ENCODE results near the gene BATF3.
A peak's percentile ranks its signal among the peaks of the same experiment; 100 is the strongest.
"Not testable (repeated sequence)": the region's sequence is repeated elsewhere in the genome, so short reads cannot be mapped to it uniquely, and the experiment has no call there.

Gene BATF3, protein sequence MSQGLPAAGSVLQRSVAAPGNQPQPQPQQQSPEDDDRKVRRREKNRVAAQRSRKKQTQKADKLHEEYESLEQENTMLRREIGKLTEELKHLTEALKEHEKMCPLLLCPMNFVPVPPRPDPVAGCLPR

DNA sequence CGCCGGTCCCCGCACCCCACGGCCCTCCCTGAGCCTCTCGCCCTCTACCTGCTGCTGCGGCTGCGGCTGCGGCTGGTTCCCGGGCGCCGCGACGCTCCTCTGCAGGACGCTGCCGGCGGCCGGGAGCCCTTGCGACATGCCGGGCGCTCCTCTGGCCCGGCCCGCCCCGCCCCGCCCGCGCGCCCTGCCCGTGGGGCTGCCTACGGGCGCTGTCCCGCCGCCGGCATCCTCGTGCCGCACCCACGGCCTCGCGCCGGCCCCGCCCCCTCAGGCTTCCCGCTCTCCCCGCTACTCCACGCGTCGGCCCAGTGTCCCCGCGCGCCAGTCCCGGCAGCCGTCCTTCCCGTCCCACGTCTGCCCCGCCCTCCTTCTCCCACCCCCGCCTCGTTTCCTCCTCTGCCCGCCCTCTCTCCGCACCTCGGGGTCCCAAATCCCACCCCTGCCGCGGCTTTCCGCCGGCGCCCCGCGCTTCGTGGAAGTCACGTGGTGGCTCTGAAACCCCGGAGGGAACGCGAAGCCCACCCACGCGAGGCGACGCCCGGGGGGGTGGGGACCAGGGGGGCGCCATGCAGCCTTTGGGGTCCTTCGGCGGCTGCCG is at the start of gene BATF3:
BATF3 (minus strand) TSS at position 216 of the 598 bp plus-strand sequence; CDS start at position 138, 78 bp downstream.
- no peak for DNase-seq

DNA sequence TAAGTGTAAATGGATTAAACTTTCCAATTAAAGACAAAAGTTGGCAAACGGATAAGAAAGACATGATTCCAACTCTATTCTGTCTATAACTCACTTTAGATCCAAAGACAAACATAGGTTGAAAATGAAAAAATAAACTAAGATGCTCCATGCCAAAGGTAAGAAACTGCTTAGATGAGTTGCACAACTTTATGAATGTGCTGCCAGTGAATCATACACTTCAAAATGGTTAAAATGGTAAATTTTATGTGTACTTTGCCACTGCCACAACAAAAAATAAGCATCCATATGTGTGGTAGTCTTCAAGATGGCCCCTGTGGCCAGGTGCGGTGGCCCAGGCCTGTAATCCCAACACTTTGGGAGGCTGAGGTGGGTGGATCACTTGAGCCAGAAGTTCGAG is 46.9 kb upstream of the BATF3 start:
- DNase-seq: no peak

DNA sequence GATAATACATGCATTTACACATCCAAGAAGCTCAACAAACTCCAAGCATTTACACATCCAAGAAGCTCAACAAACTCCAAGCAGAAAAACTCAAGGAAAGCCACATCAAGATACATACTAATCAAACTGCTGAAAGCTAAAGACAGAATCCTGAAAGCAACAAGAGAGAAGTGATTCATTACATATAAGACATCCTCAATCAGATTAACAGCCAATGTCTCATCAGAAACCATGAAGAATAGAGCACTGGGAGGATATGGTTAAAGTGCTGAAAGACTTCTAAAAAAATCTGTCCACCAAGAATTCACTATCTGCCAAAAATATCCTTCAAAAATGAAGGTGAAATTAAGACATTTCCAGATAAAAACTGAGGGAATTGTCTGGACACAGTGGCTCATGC is 45.7 kb upstream of the BATF3 start:
- DNase-seq: no peak

DNA sequence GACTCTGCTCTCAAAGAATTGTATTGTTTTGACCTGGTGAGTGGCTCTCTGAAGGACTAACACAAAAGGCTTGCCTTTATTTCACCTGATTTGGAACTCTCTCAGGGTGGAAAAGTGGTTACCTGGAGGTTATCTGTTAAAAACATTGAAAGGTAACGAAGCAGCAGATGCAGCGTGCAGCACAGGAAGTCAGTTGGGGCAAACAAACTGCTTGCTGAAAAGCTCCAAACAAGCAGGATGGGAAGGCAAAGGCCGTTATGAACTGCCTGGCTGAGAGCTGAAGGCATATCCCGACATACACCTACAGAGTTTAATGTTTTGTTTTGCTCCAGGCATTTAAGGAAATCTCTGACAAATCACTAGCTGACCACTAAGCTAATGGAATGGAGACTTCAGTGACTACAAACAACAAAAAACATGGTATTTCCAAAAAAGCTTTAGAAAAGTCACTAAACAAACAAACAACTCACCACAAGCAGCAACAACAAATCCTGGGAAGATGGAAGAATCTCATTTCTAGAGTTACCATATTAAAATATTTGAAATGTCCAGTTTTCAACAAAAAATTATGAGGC is 44.3 kb upstream of the BATF3 start:
- no peak for DNase-seq

DNA sequence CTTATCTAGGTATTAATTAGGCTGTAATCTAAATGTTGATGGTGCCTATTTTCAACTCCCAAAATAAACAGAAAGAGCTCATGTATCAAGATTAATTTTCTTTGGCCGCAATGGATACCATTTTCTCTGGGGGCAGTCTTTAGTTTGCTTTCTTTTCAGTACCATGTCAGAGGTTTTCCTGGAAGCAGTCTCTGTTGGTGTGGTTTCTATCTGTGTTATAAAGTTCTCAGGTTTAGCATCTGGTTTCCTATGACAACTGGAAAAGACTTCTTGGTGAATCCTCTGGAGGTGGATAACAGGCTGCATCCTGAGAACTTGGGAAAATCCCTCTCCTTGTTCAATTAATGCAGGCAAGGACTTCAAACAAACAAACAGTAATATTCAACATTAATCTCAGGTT is 38.7 kb upstream of the BATF3 start:
- DNase-seq: no peak

DNA sequence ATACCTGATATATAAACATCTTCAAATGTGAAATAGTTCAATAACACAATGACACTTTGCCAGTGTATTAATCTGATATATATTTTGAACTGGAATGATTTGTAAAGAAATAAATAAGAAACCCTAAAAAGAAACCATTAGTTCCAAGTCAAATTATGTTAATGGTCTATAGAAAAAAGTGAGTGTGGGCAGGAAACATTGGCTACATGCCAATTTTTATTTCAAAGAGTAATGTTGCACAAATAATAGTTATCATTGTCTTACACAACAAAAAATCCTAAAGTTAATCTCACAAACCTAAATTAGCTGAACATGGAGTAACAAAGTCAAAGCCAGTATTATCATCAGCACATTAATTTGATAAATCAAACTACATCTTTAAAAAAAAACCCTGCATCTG is 37.9 kb upstream of the BATF3 start:
- DNase-seq: no peak

DNA sequence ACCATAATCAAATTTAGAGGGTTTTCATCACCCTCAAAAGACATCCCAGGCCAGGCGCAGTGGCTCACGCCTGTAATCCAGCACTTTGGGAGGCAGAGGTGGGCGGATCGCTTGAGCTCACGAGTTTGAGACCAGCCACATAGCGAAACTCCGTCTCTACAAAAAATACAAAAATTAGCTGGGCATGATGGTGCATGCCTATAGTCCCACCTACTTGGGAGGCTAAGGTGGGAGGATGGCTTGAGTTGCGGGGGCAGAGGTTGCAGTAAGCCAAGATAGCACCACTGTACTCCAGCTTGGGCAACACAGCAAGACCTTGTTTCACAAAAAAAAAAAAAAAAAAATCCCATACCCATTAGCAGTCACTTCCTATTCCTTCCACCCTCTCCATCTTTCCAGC is 33.5 kb upstream of the BATF3 start:
- DNase-seq: no peak

DNA sequence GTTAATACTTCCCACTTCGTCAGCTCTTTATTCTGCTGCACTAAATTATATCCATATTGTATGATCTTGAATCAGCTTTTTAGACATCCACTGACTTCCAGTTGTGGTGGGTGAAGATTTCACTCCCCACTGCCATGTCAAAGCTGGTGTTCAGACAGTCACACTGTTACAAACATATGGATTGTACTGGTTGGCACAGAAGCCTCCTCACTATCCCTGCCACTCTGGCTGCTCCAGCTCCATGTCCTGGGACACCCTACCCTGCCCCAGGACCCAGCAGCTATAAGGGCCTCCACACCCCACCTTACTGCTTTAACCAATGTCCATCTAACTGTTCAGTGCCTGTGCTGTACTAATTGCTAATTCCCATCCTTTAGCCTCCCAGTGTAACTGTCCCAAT is 32.0 kb upstream of the BATF3 start:
- no peak for DNase-seq

DNA sequence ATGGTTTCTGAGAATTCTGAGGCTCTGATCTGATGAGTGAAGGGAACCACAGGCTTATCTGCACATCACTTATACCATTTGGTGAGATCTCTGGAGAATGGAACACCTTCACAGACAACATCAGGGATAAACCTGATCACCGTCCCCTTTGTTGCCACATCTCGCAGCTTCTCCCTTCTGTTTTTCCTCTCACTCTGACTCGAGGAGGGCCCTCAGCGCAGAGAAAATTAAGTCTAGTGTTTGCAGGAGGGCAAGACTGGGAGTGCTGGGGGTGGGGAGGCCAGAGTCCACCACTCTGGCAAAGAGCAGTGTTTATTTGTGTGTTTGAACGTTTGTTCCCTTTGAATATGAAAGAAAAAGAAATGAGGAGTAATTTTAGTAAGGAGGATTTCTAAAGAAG is 29.0 kb upstream of the BATF3 start:
- no peak for DNase-seq

DNA sequence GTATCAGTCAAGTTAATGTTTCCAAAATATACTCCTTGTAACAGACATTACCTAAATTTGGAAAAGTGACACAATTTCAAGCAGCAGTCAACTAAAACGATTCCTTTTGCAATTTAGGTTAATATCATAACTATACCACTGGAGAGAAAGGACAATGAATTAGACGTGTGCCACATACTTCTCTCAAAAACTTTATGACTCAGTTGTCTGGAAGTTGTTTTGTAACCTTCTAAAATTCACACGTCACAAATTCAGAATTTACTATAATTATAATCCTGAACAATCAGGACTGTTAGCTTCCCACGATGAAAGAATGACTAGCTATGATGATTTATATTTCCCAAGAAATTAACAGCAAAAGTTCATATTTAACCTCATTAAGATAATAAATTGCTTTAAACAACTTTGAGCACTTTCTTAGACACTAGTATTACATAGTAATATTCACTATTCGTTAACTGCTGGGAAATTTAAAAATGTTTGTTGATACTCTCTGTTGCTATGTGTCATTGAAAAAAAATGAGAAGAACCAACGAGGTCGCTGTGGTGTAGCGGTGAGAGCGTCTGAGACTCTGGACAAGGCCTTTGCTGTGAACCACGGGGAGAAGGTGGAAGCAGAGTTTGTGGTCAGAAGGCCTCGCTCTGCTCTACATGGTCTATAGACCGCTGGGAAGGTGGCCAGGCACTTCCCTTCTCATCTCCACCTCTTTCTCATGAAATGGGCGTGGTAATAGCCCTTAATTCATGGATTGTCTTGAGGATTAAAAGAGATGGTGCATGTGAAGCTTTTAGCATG is 27.9 kb upstream of the BATF3 start:
- no peak for DNase-seq

DNA sequence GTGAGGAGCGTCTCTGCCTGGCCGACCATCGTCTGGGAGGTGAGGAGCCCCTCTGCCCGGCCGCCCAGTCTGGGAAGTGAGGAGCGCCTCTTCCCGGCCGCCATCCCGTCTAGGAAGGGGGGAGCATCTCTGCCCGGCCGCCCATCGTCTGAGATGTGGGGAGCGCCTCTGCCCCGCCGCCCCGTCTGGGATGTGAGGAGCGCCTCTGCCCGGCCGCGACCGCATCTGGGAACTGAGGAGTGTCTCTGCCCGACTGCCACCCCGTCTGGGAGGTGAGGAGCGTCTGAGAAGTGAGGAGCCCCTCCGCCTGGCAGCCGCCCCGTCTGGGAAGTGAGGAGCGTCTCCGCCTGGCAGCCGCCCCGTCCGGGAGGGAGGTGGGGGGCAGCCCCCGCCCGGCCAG is 25.0 kb upstream of the BATF3 start:
- not testable (repeated sequence) for DNase-seq

DNA sequence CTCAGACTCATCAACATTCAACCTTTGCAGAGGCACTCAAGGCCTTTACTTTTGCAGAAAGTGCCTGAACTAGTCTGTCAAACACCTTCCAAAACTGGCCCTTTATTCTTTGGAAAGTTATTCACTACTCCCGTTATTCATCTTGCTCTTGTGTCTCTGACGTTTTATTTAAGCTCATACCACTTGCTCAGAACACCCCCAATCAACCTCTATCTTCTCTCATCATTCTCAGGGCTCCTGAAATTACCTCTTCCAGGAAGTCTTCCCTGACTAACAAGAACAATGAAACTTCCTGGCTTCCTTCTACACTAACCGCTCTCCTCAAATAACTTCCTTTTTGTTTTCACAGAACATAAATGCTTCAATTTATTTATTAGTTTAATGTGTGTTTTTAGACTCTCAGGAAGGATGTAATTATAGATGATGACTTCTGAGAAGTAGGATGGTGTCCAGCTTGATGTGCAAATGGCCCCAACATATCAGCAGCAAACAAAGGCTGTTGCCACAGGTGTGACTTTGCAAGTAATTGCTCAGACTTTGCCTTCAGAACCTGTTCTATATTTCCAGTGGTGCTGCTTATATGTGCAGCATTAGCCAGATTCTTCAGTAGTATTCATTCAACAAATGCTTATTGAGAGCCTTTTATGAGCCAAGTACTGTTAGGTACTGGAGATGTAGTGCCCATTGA is 22.8 kb upstream of the BATF3 start:
- peak; percentile 12 for DNase-seq

DNA sequence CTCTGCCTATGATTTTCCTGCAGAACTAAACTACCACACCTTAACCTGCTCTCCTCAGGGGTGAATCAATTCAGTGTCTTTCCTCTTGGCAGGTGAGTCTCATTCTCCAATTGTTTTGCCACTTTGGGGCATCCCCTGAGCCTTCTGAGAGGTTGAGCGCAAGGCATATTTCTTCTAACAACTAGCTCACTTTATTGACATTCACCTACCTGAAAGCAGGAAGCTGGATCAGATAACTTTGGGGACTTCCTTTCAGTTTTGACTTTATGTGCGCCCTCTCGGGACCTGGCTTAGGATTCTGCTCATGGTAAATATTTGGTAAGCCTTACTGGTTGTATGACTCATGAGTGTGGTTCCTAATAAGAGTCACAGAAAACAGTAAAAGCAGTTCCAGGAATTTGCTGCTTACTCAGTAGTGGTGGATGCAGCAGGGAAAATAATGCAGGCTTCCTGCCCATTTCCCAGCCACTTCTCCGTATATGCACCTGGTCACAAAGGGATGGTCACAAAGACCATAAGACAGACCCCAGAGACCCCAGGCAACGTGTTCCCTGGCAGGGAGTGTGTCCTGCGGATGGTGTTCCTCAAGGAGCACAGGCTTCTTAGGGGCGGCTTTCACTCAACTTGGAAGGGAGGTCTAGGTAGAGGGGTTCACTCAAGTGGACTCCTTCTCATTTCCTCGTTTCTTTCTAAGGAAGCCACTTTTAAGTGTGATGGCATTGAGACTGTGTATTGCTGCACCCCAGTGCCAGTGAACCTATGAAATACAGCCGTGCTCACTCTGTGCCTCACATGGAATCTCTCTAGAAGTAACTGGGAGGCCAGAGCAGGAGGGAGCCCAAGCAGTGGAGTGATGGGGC is 22.0 kb upstream of the BATF3 start:
- no peak for DNase-seq

DNA sequence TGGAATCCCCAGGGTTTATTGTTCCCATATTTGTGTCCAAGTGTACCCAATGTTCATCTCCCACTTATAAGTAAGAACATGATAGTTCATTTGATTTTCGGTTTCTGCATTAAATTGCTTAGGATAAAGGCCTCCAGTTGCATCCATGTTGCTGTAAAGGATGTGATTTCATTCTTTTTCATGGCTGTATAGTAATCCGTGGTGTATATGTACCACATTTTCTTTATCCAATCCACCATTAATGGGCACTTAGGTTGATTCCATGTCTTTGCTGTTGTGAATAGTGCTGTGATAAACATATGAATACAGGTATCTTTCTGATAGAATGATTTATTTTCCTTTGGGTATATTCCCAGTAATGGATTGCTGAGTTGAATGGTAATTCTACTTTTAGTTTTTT is 20.0 kb upstream of the BATF3 start:
- no peak for DNase-seq

DNA sequence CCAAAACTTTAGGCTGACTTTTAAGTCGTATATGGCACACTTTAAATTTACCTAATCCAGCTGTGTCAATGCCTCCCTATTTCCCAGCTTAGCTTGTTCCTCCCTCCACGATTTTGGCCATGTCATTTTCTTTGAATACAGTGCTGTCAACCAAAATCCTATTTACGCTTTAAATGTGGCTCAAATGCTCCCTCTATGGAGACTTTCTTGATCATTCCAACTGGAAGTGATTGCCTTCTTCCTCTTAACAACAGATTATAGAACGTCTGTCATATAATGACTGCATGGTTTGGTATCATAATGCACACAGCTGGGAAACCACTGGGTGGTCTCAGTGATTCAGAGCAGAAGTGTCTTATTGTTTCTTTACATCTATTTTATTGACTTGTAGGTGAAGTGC is 18.9 kb upstream of the BATF3 start:
- no peak for DNase-seq

DNA sequence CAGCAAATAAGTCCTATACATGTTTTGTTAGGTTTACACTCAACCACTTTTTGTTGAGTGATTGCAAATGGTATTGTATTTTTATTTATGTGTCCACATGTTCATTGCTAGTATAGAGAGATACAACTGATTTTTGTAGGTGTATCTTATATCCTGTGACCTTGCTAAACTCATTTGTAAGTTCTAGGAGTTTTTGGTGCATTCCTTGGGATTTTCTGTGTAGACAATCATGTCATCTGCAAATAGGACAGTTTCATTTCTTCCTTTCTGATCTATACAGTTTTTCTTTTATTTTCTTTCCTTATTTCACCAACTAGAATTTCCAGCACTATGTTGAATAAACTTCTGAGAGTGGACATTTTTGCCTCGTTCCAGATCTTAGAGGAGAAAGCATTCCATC is 16.5 kb upstream of the BATF3 start:
- no peak for DNase-seq

DNA sequence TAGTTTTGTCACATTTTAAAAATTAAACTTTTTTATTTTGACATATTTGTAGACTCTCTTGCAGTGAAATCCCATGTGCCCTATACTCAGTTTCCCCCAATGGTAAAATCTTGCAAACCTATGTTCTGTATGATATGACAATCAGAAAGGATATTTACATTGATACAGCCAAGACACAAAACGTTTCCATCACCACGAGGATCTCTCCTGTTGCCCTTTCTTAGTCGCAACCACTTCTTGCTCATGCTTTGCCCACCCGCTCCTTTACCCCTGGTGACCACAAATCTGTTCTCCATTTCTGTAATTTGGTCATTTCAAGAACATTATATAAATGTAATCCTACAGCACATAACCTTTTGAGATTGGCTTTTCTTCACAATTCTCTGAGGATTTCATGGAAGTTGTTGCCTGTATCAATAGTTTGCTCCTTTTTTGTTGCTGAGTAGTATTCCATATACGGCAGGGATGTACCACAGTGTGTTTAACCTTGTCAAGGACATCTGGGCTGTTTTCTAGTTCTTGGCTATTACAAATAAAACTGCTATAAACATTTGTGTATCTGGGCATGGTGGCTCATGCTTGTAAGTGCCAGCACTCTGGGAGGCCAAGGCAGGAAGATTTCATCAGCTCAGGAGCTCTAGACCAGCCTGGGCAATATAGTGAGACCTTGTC is 14.0 kb upstream of the BATF3 start:
- DNase-seq: no peak

DNA sequence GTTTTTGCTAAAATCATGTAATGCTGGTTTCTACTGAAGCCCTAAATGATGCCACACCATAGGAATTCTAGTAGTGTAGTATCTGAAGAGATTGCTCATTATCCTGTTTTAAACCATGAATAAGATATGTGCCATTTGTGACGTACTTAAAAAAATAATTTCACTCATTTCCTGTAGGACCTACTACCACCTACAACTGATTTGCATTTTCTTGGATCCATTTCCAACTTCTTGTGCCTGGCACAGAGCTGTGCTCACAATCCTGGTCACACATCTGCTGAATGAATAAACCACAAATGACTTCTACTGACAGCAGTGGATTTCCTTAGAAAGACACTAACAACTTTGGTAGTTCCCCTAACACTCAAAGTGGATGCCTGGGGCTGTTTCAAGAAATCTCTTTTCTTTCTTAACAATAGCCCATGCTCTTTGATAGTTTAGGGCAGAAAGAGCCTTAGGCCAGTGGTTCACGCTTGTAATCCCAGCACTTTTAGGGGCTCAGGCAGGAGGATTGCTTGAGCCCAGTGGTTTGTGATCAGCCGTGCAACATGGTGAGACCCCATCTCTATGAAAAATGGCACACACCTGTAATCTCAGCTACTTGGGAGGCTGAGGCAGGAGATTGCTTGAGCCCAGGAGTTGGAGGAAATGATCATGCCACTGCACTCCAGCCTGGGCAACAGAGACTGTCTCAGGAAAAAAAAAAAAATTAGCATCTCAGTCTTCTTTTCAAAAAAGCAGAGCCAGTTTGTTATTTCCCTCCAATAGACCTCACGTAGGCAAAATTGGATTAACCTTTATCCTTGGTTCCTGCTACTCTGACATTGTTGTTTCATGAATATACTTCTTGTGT is 13.0 kb upstream of the BATF3 start:
- DNase-seq: no peak

DNA sequence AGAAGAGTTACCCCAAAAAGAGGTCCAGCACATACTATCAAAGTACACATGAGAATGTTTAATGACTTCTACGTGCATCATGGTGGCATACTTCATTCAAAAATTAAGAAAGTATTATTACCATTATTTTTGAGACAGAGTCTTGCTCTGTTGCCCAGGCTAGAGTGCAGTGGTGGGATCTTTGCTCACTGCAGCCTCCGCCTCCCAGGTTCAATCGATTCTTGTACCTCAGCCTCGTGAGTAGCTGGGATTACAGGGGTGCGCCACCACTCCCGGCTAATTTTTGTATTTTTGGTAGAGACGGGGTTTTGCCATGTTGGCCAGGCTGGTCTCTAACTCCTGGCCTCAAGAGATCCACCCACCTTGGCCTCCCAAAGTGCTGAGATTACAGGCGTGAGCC is 12.3 kb upstream of the BATF3 start:
- not testable (repeated sequence) for DNase-seq

DNA sequence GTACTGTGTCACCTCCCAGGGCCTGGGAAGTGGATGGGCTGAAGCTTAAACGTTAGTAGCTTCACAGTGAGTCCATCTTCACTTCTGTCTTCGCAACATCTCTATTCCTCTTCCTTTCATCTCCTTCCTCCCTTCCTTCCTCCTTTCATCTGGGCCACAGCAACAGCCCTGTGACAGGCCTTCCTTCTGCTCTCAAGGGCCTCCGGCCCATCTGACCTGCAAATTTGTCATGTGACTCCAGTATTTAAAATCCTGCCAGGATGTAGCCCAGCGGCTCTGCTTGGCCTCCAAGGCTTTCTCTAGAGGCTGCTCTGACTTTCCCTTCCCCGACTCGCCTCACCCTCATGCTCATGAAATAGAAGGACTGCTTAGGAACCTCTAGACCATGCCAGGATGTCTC is 10.9 kb upstream of the BATF3 start:
- no peak for DNase-seq

DNA sequence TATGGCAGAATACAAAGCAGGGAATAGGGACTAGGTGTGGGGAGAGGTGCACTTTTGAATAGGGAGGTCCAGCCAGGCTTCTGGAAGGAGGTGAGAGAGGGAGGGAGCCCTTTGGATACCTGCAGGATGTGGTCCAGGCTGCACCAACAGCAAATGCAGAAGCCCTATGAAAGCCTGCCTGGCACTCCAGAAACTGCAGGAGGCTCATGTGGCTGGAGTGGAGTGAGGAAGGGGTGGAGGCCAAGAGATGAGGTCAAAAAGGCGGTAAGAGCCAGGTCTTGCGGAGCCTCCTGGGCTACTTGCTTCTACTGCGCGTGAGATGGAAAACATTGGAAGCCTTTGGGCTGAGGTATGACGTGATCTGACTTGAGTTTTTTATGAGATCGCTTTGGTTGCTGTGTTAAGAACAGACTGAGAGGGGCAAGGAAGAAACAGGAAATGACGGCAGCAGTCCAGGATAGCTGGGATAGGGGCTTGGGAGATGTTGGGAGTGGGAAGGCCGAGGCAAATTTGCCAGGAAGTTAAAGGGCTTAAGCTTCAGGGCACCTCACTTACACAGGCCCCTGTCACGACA is 4.4 kb upstream of the BATF3 start:
- DNase-seq: no peak
